Nephron progenitor cell (in vitro differentiated cells): ENCODE results near the gene GRM7.

ENCODE experiments used
- DNase-seq: peaks from one replicate; pipeline ENCODE4 v3.0.0; 2021
- H3K27ac Mint-ChIP-seq: 2 replicates; pipeline ENCODE4 v1.8.0; 2021; ENCODE audit warnings: mild to moderate bottlenecking, moderate library complexity, mixed read lengths
- H3K27me3 Mint-ChIP-seq: 2 replicates; pipeline ENCODE4 v1.8.0; 2021; ENCODE audit warnings: mild to moderate bottlenecking, low read depth, mixed read lengths; ENCODE audit not compliant: poor library complexity
- H3K36me3 Mint-ChIP-seq: 2 replicates; pipeline ENCODE4 v1.8.0; 2021; ENCODE audit warnings: low read depth, mixed read lengths
- H3K4me1 Mint-ChIP-seq: 2 replicates; pipeline ENCODE4 v1.8.0; 2021; ENCODE audit warnings: mixed read lengths
- H3K4me3 Mint-ChIP-seq: 2 replicates; pipeline ENCODE4 v1.8.0; 2021; ENCODE audit warnings: mild to moderate bottlenecking, moderate library complexity, mixed read lengths
- H3K9me3 Mint-ChIP-seq: 2 replicates; pipeline ENCODE4 v1.8.0; 2021; ENCODE audit warnings: mild to moderate bottlenecking, moderate library complexity, mixed read lengths
- CTCF ChIP-seq: fragments of 200-600 bp; sonication (generic); IDR thresholded peaks from 2 replicates; pipeline ENCODE4 v1.5.0; 2021; ENCODE audit warnings: antibody characterized with exemption

GRM7 gene

GRCh38 chr3:7333125-7333524 is 472.2 kb downstream of the GRM7 start:
- Mint-ChIP-seq H3K4me3 (no peak overlapping the region), H3K4me1 (no peaks in the 10 kb centered on the region), H3K36me3 (no peaks in the 10 kb centered on the region), H3K27me3 (no peaks in the 10 kb centered on the region), H3K9me3 (peaks cover 5% of the 10 kb centered on the region), H3K27ac (no peak overlapping the region)
- TF ChIP-seq CTCF = no peak
- DNase-seq = no peak

DNA sequence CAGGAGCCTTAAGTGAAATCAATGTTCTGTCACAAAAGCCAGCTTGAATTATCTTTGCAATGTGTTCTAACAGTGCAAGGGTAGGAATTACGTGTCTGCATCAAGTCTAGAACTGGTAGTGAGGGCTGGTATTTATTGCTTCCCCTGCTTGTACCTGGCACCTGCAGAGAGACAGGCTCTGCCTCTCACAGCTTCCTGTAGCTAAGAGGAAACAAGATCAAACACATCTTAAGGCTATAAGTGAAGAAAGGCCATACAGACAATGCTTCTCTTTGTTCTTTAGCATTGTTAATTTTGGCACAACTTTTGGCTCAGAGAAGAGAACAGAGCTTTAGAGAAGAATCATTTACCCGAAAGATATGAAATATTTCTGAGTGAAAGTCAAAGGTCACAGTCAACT is 479.9 kb downstream of the GRM7 start:
- no peak for DNase-seq
- H3K4me1 Mint-ChIP-seq = no peaks in the 10 kb centered on the region
- H3K36me3 Mint-ChIP-seq = no peaks in the 10 kb centered on the region
- H3K27me3 Mint-ChIP-seq = peaks cover 4% of the 10 kb centered on the region
- TF ChIP-seq CTCF = no peak
- no peak overlapping the region for H3K4me3 Mint-ChIP-seq
- no peak overlapping the region for H3K27ac Mint-ChIP-seq
- H3K9me3 Mint-ChIP-seq = peaks cover 9% of the 10 kb centered on the region

DNA sequence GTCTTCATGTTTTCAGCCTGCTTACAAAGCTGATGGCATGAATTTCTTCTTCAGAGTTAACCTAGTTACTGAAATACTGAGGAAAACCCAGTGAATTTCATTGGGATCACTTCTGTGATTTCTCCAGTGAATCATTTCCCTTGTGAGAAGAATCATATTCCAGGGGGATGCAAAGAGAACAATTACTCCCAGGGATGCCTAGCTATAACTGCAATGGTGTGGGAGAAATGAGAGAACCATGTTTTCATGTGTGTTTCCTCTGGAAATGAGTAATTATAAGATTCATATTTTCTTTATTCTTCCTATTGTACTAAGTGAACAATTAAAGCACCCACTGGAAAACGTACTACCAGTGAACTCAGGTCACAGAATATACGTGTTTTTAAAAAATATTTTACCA is 485.4 kb downstream of the GRM7 start:
- Mint-ChIP-seq H3K9me3 (peaks cover 4% of the 10 kb centered on the region), H3K4me1 (no peaks in the 10 kb centered on the region), H3K36me3 (no peaks in the 10 kb centered on the region), H3K27ac (no peak overlapping the region), H3K4me3 (no peak overlapping the region), H3K27me3 (peaks cover 3% of the 10 kb centered on the region)
- DNase-seq = no peak
- no peak for TF ChIP-seq CTCF

DNA sequence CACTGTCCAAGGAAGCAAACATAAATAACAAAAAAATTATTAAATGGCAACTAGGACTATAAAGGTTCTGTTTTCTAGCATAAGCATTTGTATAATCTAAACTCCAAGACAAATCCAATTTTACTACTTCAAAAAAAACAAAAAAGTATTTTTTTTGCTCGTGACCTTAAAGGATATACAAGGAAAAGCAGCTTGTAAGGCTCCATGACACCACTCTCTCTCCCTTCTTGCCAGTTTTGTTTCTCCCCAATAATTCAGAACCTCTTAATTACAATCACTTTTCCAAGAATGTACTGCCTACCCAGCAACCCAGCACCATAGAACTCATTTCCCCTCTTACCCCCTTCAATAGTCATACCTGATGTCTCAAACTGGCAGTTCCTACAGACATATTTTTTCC is 496.2 kb downstream of the GRM7 start:
- no peak for TF ChIP-seq CTCF
- H3K36me3 Mint-ChIP-seq = no peaks in the 10 kb centered on the region
- DNase-seq = no peak
- no peaks in the 10 kb centered on the region for H3K4me1 Mint-ChIP-seq
- H3K4me3 Mint-ChIP-seq = no peak overlapping the region
- H3K9me3 Mint-ChIP-seq = no peaks in the 10 kb centered on the region
- no peak overlapping the region for H3K27ac Mint-ChIP-seq
- H3K27me3 Mint-ChIP-seq = no peaks in the 10 kb centered on the region

GRCh38 chr3:7367968-7368367 is 507.1 kb downstream of the GRM7 start:
- H3K27me3 Mint-ChIP-seq = no peaks in the 10 kb centered on the region

DNA sequence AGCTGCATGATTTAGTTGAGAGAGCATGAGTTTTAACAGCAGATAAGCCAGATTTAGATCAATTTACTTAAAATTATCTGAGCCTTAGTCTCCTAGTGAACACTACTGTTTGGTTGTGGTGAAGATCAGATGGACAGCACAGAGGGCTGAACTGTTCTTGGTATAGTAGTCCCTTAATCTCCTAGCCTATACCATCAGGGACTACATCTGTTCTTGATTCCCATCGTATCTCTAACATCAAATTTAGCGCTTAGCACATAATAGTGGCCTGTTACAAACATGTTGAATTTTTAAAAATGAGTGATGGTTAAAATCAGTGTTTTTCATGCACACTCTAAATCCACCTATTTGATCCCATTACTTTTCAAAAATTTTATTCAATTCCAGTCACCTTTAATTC is 507.7 kb downstream of the GRM7 start:
- Mint-ChIP-seq H3K4me3 (no peak overlapping the region), H3K27ac (no peak overlapping the region), H3K27me3 (no peaks in the 10 kb centered on the region), H3K36me3 (no peaks in the 10 kb centered on the region), H3K4me1 (no peaks in the 10 kb centered on the region), H3K9me3 (no peaks in the 10 kb centered on the region)
- TF ChIP-seq CTCF = no peak
- no peak for DNase-seq

More at GRCh38 chr3:7367968-7368367, 507.1 kb downstream of the GRM7 start:
- Mint-ChIP-seq H3K4me3 (no peak overlapping the region), H3K4me1 (no peaks in the 10 kb centered on the region), H3K36me3 (no peaks in the 10 kb centered on the region), H3K27ac (no peak overlapping the region), H3K9me3 (no peaks in the 10 kb centered on the region)
- no peak for TF ChIP-seq CTCF
- no peak for DNase-seq
